ENCODE data around the gene RNF26.
"Not testable (repeated sequence)": the region's sequence is repeated elsewhere in the genome, so short reads cannot be mapped to it uniquely, and the experiment has no call there.

Gene RNF26

GRCh38 chr11:119371778-119372182, 37.5 kb downstream of the RNF26 start:
- DNase-seq: no peak

GRCh38 chr11:119372260-119373058, 38.1 kb downstream of the RNF26 start:
- DNase-seq: no peak

- no peak for DNase-seq
These were observed 39.0 kb downstream of the RNF26 start for GRCh38 chr11:119373059-119373920.

DNA sequence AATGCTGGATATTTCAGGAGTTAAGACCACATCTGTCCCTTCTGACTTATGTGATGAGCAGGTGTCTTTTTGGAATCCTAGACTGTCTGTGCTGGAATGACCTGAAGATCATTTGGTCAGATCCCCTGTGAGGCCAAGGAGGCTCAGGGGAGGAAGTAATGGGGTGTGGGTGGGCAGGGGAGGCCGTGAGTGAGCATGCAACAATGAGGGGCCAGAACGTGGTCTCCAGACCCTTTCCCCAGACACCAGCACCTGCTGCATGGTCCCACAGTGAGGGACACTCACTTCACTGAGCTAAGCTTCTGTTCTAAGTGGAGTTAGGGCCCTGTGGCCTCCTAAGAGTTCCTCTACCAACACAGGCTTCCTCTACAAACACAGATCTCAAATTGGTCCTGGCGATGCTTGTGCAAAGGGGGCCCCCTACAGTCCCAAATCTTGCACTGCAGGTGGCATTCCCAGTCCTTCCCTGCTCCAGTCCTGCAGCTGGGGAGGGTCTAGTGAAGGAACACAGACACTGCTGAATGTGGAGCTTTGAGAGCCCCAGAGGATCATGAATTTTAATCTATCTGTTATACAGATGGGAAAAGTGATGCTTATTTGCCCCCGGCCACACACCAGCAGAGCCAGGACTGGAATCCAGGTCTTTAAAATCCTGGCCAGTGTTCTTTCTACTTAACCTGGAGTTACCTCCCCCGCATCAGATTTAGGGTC, 39.7 kb downstream of the RNF26 start:
- peak; percentile 38 for DNase-seq

DNA sequence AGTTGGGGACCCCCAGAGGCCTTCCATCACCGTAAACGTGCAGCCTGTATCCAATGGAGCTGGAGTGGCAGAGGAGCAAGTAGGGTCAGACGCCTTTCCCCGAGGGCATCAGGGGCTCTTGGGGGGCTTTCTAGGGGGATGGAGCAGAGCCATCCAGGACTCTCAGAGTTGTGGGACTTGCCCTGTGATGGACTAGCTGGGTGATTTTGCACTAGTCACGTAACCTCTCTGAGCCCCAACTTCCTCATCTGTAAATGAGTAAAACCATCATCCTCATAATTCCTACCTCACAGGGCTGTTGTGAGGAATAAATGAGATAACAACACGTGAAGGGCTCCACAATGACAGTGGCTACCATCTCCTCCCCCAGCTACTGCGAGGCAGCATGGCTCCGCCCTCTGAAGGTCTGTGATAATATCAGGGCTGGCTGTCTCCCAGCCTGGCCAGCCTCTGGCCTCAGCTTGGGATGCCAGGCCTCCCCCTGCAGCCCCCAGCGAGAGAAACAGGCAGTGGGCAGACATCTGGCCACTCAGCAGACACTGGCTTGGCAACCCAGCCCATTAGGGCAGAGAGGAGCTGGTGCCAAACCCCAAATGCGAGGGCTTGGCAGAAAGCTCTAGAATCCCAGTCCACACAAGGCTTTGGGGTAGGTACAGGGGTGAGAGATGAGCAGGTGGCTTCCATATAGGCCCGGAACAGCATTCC, 40.5 kb downstream of the RNF26 start:
- DNase-seq: no peak

- DNase-seq: no peak
These were observed 41.2 kb downstream of the RNF26 start for GRCh38 chr11:119375337-119376196.

DNA sequence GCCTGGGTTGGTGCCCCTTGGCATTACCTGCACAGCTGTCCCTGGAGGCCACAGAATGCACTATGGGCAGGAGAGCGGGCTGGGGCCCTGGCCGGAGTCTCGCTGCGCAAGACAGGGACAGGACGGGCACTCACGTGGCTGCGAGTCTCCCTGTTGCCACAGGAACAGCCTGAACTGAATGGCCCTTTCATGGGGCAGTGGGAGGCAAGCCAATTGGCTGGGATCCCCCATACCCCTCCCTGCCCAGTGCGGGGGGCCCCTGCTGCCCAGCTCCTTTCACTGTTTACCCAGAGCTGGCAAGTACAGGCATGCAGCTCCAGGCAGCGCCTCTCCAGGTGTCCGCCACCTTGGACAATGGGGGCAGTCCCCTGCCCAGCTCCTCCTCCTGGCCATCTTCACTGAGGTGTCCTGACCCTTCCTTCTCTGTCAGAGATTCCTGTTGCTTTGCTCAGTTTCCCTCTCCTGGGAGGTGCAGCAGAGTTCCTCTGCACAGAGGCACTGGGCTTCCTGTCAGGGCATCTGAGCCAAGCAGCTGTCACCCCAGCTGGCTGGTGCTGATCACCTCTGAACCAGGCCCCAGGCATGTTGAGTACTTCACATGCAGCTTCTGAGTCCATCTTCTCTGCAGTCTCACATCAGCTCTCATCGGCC, 42.0 kb downstream of the RNF26 start:
- DNase-seq: no peak

- no peak for DNase-seq
These were observed 43.0 kb downstream of the RNF26 start for GRCh38 chr11:119377112-119377901.

DNA sequence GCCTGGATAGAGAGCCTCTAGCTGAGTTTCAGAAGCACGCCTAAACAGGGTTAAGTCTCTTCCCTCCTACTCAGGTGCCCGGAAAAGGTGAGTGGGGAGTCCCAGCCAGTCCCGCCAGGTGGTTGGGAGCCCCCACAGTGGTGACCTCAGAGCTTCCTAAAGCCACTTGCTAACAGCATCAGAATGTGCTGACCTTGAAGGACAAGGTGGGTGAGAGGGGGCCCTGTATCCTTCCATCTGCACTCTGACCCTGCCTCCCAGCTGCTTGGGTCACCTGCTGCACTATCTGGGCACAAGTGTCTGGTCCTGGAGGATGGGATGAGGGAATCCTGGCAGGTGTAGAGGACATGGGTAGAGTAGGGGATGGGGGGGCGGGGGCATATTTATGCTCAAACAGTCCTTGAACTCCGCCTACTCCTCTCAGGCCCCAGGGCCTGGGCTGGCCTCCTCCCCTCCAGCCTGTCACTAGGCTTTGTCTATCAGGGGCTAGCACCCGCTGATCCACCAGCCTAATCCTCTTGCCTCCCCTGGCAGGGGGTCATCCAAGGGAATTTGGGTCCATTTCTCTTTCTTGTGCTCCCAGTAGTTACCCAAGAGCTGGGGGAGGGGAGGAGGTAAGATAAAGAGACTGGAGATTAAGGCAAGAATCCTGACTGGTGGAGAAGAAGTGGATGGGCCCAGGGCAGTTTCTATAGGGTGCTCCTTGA, 43.8 kb downstream of the RNF26 start:
- no peak for DNase-seq

GRCh38 chr11:119378851-119379465, 44.6 kb downstream of the RNF26 start:
- no peak for DNase-seq

DNA sequence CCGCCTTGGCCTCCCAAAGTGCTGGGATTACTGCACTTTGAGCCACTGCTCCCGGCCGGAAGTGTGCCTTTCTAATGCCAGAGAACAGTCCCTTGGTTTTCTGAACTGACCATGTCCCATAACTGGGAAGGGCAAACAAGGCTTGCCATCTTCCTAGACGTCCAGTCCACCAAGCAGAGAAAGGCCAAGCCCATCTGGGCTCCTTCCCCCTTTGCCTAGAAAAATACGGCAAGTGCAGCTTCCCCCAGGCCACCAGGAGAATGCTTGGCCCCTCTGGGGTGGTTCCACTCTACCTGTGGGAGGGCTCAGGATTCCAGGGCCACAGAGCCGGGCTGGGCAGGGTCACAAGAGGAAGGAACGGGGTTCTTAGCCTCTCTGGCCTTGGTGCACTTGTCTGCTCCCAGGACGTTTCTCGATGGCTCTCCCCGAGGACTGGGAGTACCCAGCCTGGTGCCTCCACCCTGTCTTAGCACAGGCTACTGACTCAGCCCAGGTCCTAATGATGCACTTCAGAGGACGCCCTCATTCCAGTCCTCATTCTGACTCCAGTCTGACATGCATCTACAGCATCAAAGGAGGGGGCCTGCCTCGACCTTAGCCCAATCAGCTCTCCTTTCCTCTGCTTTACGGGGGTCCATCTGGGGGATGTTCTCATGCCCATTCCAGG, 46.0 kb downstream of the RNF26 start:
- DNase-seq: no peak

- DNase-seq: no peak
These were observed 46.5 kb downstream of the RNF26 start for GRCh38 chr11:119380827-119381180.

DNA sequence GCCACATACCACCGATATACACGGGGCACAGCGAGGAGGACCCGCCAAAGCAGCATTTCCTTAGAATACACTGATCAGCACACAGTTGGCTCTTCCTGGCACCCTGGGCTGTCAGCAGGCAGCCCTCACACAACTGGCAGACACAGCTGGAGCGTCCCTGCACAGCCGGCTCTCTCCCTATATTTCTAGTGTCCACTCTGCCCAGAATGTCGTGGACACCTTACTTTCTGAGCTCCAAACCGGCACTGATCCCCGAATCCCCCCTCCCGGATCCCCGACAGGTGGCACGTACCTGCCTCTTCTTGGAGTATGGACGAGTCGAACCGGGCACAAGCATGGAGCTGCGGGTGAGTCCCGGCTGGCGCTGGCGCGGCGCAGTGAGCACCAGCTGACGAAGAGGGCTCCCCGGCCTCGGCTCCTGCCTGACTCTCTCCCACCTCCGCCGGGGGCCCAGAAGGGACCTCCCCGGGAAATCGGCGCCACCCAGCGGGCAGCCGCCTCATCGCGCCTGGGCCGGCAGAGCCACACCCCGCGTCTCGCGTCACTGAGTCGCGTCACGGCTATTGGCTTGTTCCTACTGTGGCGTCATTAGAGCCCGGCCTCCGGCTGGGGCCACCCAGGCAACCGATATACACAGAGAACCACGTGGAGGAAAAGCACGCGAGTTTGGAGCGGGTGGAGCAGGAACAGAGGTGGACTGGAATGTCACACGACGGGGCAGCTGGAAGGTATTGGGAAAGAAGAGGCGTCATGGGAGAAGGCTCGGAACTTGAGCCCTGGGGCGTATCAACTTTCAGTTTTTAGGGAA, 47.1 kb downstream of the RNF26 start, which contains the start of gene USP2:
TSS of gene USP2 (minus strand) at position 510 of the 808 bp plus-strand sequence. CDS start 8,210 bp downstream, outside the sequence.
- peak; percentile 97 for DNase-seq

DNA sequence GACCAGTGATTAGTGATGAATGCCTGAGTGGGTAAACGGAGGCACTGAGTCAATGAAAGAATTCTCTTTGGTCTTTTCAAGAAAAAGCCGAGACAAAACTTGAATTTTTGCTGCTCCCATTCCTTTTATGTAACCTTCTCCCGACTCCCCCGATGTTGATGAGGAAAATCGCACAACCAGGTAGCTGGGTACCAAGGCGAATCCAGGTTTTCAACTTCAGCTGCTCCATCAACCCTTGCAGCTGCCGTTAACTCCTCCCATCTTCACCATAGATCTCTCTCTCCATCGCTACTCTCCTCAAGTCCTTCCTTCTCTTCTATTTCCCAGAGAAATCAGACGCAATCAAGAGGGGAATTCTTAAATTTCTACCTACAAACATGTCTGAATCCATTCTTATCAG, 47.8 kb downstream of the RNF26 start:
- no peak for DNase-seq

DNA sequence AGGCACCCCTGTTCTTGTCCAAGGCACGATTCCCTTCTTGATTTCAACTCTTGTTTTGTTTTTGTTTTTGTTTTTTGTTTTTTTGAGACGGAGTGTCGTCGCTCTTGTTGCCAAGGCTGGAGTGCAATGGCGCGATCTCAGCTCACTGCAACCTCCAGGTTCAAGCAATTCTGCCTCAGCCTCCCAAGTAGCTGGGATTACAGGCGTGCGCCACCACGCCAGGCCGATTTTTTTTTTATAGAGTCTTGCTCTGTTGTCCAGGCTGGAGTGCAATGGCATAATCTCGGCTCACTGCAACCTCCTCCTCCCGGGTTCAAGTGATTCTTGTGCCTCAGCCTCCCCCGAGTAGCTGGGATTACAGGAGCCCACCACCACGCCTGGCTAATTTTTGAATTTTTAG, 48.2 kb downstream of the RNF26 start:
- DNase-seq: not testable (repeated sequence)

GRCh38 chr11:119384332-119384731, 50.0 kb downstream of the RNF26 start:
- DNase-seq: no peak

Data from stimulated activated CD4-positive, alpha-beta T cell treated with anti-CD3 and anti-CD28 coated beads, Interleukin-12 subunit alpha, Interleukin-12 subunit beta, amount 100 ng/mL, for 4 hours (primary cell).